Hepatocyte (in vitro differentiated cells): ENCODE results near the gene GRIK4.

ENCODE experiments used
- EZH2 ChIP-seq: fragments of 200-600 bp; sonication (generic); IDR thresholded peaks from 2 replicates; pipeline ENCODE4 v1.6.1; 2016; ENCODE audit warnings: antibody characterized with exemption, mild to moderate bottlenecking, borderline replicate concordance
- EZH2phosphoT487 ChIP-seq: fragments of 200-600 bp; sonication (generic); IDR thresholded peaks from one replicate; pipeline ENCODE4 v1.6.1; 2018; ENCODE audit warnings: antibody characterized with exemption, mild to moderate bottlenecking, low read depth, moderate library complexity; ENCODE audit not compliant: unreplicated experiment, severe bottlenecking

DNA sequence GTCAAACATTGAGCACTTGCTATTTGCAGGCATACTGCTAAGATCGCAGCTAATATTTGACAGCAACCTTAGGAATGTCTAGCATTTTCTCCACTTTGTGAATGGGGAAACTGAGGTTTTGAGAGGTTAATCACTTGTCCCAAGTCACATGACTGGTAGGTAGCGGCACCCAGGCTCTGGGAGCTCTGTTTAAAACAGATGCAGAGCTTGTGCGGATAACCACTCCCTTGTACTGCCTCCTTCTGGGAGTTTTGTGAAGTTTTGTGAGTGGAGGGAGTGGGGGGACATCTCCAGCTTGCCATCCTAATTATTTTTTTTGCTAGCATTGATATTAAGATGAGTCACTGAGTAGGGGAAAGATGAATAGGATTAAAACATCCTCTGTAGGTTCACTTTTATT lies 134.7 kb downstream of the GRIK4 start:
- TF ChIP-seq EZH2phosphoT487 (no peak), EZH2 (no peak)
